Upper lobe of right lung (tissue), 1 donor: ENCODE data around the gene VILL. TPM values are rescaled to one million over a fixed set of nuclear protein-coding genes. Genes with fewer than 3 reads are reported as not detected.

Experiments used
- ATAC-seq: fragments of 200-7000 bp; cut with Tn5 transposase; one replicate; pipeline ENCODE4 v1.9.1; 2020; ENCODE audit warnings: mild to moderate bottlenecking, moderate library complexity
- DNase-seq: peaks from one replicate; pipeline ENCODE4 v3.0.0-alpha.2; 2020
- H3K27ac ChIP-seq: fragments of 200-600 bp; one replicate; pipeline ENCODE4 v1.8.0; 2022
- H3K27me3 ChIP-seq: fragments of 200-600 bp; one replicate; pipeline ENCODE4 v1.8.0; 2022; ENCODE audit warnings: mild to moderate bottlenecking
- H3K36me3 ChIP-seq: fragments of 200-600 bp; one replicate; pipeline ENCODE4 v1.8.0; 2022
- H3K4me1 ChIP-seq: fragments of 200-600 bp; one replicate; pipeline ENCODE4 v1.8.0; 2022
- H3K4me3 ChIP-seq: fragments of 200-600 bp; one replicate; pipeline ENCODE4 v1.8.0; 2022; ENCODE audit warnings: mild to moderate bottlenecking
- H3K9me3 ChIP-seq: fragments of 200-600 bp; one replicate; pipeline ENCODE4 v1.8.0; 2022
- intact Hi-C: fragments of 100-400 bp; cut with DNase I; formaldehyde crosslinking; loops from one replicate; pipeline ENCODE4 v1.11.0; 2022
- total RNA-seq: library from RNA; stranded (reverse); fragmentation: NEBNext Ultra II Directional; extraction: Animal tissue kit (Norgen Biotek cat#: 25700); gene quantifications from one replicate; pipeline ENCODE4 v1.2.1, GENCODE V29; 2021
- TF ChIP-seq, protein P1 (sequence below): fragments of 200-600 bp; IDR thresholded peaks from one replicate; pipeline ENCODE4 v1.8.0; 2022; ENCODE audit warnings: antibody characterized with exemption
- donor health status: DM: no; HTN: yes; CAD: no; lungs with severe emphysema.

VILL gene
- total RNA-seq, 1 donor from 2014 or later: 8.9 TPM

DNA sequence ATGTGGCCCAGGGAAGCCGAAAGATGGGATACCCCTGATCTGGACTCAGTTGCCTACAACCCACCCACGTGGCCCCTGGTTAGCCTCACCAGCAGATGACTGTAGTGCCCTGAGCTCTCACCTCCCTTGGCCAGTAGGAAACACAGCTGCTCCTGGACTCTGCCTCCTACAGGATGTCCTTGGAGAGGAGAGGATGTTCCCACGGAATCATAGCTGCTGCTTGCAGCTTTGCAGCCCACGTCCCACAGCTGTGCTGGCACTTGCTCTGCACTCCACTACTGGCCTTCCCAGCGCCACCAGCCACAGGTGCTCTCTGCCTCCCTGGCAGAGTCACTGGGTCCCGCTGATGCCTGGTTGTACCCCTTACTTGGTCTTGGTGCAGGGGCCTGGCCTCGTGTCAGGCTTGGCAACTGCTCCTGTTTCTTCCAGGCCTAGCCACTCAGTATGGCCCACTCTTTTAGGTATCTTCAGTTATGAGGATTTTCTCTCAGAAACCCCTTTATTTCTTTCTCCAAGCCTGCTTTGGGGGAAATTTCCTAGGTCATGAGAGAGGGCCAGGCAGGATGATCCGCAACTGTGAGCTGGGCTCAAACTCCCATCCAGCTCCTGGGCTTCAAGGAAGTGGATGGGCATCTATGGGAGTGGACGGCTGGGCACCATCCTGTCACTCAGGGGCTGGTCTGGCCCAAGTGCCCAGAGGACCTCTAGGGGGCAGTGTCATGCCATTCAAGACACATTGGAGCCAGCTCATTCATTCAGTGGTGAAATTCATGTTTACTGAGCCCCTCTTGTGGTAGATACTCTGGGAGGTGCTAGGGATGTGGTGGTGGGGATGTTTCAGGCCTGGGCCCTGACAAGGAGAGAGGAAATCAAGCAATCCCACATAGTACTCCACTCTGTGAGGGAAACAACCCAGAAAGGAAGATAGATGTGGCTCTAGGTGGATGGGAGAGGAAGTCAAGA is 16.2 kb upstream of the VILL start:
- TF ChIP-seq, protein P1, sequence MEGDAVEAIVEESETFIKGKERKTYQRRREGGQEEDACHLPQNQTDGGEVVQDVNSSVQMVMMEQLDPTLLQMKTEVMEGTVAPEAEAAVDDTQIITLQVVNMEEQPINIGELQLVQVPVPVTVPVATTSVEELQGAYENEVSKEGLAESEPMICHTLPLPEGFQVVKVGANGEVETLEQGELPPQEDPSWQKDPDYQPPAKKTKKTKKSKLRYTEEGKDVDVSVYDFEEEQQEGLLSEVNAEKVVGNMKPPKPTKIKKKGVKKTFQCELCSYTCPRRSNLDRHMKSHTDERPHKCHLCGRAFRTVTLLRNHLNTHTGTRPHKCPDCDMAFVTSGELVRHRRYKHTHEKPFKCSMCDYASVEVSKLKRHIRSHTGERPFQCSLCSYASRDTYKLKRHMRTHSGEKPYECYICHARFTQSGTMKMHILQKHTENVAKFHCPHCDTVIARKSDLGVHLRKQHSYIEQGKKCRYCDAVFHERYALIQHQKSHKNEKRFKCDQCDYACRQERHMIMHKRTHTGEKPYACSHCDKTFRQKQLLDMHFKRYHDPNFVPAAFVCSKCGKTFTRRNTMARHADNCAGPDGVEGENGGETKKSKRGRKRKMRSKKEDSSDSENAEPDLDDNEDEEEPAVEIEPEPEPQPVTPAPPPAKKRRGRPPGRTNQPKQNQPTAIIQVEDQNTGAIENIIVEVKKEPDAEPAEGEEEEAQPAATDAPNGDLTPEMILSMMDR: peak; percentile 85
- peaks cover 21% of the 10 kb centered on the region for H3K36me3 ChIP-seq
- H3K9me3 ChIP-seq: no peaks in the 10 kb centered on the region
- H3K4me3 ChIP-seq: no peak overlapping the region
- H3K4me1 ChIP-seq: peaks cover 8% of the 10 kb centered on the region
- DNase-seq: peak; percentile 79
- peak overlapping the region; percentile 11 for H3K27ac ChIP-seq
- peak; percentile 95 for ATAC-seq
- intact Hi-C loops: no loop called here
- H3K27me3 ChIP-seq: no peaks in the 10 kb centered on the region

DNA sequence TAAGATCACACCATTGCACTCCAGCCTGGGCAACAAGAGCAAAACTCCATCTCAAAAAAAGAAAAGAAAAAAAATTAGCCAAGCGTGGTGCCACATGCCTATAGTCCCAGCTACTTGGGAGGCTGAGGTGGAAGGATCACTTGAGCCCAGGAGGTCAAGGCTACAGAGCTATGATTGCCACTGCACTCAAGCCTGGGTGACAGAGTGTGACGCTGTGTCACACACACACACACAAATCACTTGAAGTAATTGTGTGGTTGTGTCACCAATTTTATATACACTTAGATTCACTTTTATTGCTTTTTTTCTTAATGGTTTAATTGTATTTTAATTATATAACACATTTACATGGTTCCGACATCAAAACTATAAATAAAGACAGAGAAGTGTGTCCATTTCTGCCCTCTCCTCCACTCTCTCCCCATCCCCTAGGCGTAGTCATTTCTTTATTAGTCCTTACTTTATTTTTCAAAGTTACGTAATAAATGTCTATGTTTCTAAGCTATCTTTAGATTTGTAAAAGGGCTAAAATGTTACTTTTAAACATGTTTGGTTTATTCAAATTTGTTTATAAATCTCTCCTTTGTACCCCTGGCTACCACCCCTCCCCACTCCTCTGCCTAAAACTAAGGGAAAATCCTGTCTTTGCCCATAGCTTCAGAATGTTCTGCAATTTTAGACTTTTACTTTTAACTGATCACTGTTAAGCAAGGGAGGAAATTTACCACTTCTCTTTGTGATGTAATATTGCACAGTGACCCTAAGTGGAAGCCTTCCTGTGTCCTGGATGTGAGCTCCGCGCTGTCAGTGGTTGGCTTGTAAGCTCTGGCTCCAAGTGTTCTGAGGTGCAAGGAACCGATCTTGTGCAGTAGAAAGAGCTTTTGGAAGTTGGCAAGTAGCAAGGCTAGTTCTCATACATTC is 10.8 kb upstream of the VILL start:
- H3K27me3 ChIP-seq: no peaks in the 10 kb centered on the region
- TF ChIP-seq, protein P1: no peak
- peaks cover 5% of the 10 kb centered on the region for H3K4me1 ChIP-seq
- peak; percentile 76 for ATAC-seq
- no peak for DNase-seq
- no peaks in the 10 kb centered on the region for H3K9me3 ChIP-seq
- H3K4me3 ChIP-seq: no peak overlapping the region
- H3K27ac ChIP-seq: no peak overlapping the region
- peaks cover 50% of the 10 kb centered on the region for H3K36me3 ChIP-seq
- intact Hi-C loops: no loop called here

DNA sequence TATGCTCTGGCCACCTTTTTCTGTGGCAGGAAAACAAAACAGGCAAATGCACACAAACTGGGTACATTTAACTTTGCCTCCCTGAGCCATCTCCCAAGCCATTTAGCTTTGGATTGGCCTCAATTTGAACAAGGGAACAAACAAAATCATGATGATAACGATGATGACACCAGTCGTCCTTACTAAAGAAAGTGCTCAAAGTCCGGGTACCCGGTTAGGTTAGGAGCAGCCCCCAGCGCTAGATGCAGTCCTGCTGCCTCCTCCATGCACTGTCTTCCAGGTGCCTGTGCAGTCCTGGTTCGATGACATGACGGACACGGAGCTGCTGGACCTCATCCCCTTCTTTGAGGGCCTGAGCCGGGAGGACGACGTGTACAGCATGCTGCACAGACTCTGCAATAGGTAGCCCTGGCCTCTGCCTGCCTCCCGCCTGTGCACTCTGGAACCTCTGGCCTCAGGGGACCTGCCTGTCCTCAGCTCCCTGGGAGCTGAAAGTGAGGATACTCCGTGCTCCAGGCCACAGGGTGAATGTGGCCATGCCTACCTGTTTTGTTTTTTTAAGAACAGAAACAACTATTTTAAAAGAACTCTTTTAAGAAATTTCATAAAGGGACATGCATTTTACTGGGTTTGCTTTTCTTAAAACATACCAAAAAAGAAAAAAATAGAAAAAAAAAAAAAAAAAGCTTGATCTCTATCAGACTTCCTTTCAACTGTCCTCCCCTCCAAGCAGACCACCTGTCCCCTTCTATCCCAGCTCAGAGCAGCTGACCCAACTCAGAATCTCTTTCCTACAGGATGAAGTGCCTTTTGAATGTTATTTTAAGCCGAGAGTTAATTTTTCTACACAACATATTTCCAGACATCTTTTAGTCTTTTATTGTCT is 9.9 kb upstream of the VILL start:
- Histone ChIP-seq H3K27me3 (no peaks in the 10 kb centered on the region), H3K27ac (no peak overlapping the region), H3K9me3 (no peaks in the 10 kb centered on the region), H3K36me3 (peaks cover 47% of the 10 kb centered on the region), H3K4me3 (no peak overlapping the region), H3K4me1 (peaks cover 8% of the 10 kb centered on the region)
- no peak for DNase-seq
- no peak for ATAC-seq
- TF ChIP-seq, protein P1: no peak
- intact Hi-C loops: no loop called here

DNA sequence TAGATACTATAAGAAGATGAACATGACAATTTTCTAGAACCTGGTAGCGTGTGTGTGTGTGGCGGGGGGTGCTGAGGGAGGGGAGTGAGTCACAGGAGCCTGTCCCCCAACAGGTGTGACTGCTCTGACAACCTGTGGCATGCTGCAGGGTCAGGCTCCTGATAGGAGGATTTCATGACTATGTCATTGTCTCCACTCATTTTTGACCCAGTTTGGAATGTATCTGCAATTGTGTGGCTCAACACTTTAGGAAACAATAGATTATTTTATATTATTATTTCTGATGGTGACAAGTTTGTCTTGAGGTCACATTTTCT is 9.3 kb upstream of the VILL start:
- Histone ChIP-seq H3K27ac (no peak overlapping the region), H3K27me3 (no peaks in the 10 kb centered on the region), H3K4me1 (peaks cover 14% of the 10 kb centered on the region), H3K4me3 (no peak overlapping the region), H3K9me3 (no peaks in the 10 kb centered on the region), H3K36me3 (peaks cover 41% of the 10 kb centered on the region)
- TF ChIP-seq, protein P1: no peak
- no peak for ATAC-seq
- DNase-seq: no peak
- intact Hi-C loops: no loop called here

DNA sequence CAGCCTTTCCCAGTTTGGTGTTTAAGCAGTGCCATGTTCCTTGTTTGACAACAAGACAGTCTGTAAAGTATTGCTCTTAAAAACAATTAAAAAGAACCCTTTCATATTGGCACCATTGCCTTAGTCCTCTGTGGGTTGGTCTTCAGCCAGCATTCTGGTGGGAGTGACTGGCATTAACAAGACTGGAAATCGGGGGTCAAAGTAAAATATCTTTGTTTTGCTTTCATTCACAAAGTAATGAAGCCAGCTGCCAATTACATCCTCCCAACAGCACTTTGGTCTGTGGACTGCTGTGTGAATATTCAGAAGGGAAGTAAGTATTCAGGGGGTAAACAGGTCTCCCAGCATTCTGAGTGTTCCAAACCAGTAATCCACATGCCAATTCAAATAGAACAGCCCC is 8.3 kb upstream of the VILL start:
- Histone ChIP-seq H3K4me3 (no peak overlapping the region), H3K27me3 (no peaks in the 10 kb centered on the region), H3K4me1 (peaks cover 15% of the 10 kb centered on the region), H3K9me3 (no peaks in the 10 kb centered on the region), H3K27ac (no peak overlapping the region), H3K36me3 (peaks cover 31% of the 10 kb centered on the region)
- intact Hi-C loops: no loop called here
- TF ChIP-seq, protein P1: no peak
- ATAC-seq: no peak
- DNase-seq: no peak
